HepG2 (cell line): Measurements from ENCODE around the gene RRP12. TPM values are rescaled to one million over a fixed set of nuclear protein-coding genes. Genes with fewer than 3 reads are reported as not detected.

ENCODE experiments used
- ATAC-seq: fragments of 200-7000 bp; cut with Tn5 transposase; 3 replicates; pipeline ENCODE4 v1.9.1; 2020; ENCODE audit warnings: mild to moderate bottlenecking, moderate library complexity
- BruUV-seq: library from RNA; stranded (reverse); fragments of 400-500 nt; replicated peaks from 2 replicates; lab custom pipeline; 2021; lab: Mats Ljungman, UMichigan
- CTCF ChIA-PET: fragments of 300-600 bp; formaldehyde crosslinking; extraction: SDS; loops from one replicate; lab custom pipeline; 2021; ENCODE audit warnings: low total read pairs, inconsistent platforms, low intra/inter-chr PET ratio; lab: Yijun Ruan, JAX
- POLR2A ChIA-PET: fragments of 350-600 bp; sonication (Branson Sonifier 250); formaldehyde crosslinking; loops from one replicate; lab custom pipeline; 2020; ENCODE audit warnings: antibody characterized with exemption, inconsistent platforms; lab: Yijun Ruan, JAX
- DNase-seq: peaks from one replicate; pipeline ENCODE4 v3.0.0-alpha.2; 2015; ENCODE audit warnings: low spot score
- FAIRE-seq: peaks from 3 replicates; lab custom pipeline; 2011; peaks lifted over from hg19 to GRCh38; lab: Jason Lieb, UNC
- H2AFZ ChIP-seq: one replicate; pipeline ENCODE4 v1.6.1; 2011; ENCODE audit warnings: low read length, inconsistent platforms
- H3K27ac ChIP-seq: fragments of 300-600 bp; 3 replicates; pipeline ENCODE4 v1.8.0; 2011; ENCODE audit warnings: mixed run types, mild to moderate bottlenecking, mixed read lengths, low read length, inconsistent platforms; ENCODE audit not compliant: insufficient read depth; ENCODE audit errors: extremely low read length
- H3K27me3 ChIP-seq, 2 experiments: fragments of 200-600 bp in 1 of 2; 2 replicates in 1 of 2; 3 replicates in 1 of 2; pipeline versions ENCODE4 v1.6.0 to v1.8.0; 2011; ENCODE audit warnings: low read length in 2 of 2, mild to moderate bottlenecking in 2 of 2, moderate library complexity in 2 of 2, inconsistent platforms in 1 of 2; ENCODE audit not compliant: insufficient read depth in 2 of 2, control insufficient read depth in 1 of 2
- H3K36me3 ChIP-seq, 2 experiments: fragments of 200-600 bp in 1 of 2; replicated peaks in 1 of 2; 2 replicates in 1 of 2; 3 replicates in 1 of 2; pipeline versions ENCODE4 v1.5.1 to v1.8.0; 2011; ENCODE audit warnings: low read length in 2 of 2, inconsistent platforms in 1 of 2; ENCODE audit not compliant: insufficient read depth in 2 of 2, control insufficient read depth in 1 of 2
- H3K4me1 ChIP-seq: 2 replicates; pipeline ENCODE4 v1.5.1; 2012; ENCODE audit warnings: low read length, inconsistent platforms; ENCODE audit not compliant: insufficient read depth
- H3K4me2 ChIP-seq: 2 replicates; pipeline ENCODE4 v1.6.0; 2011; ENCODE audit warnings: low read depth, low read length, inconsistent platforms
- H3K4me3 ChIP-seq, 3 experiments: fragments of 200-600 bp in 1 of 3; sonication (generic), shearing (Covaris generic) in 1 of 3; replicated peaks in 1 of 3; 2 replicates each; pipeline ENCODE4 v1.5.1; 2011 to 2016; ENCODE audit warnings: low read length in 3 of 3, inconsistent platforms in 2 of 3, low read depth in 2 of 3, mild to moderate bottlenecking in 2 of 3, control low read depth in 1 of 3, mixed read lengths in 1 of 3; ENCODE audit not compliant: insufficient read depth in 1 of 3
- H3K79me2 ChIP-seq: one replicate; pipeline ENCODE4 v1.6.1; 2011; ENCODE audit warnings: low read length, inconsistent platforms; ENCODE audit not compliant: insufficient read depth
- H3K9ac ChIP-seq: 2 replicates; pipeline ENCODE4 v1.6.0; 2011; ENCODE audit warnings: mild to moderate bottlenecking, low read depth, low read length, inconsistent platforms; ENCODE audit not compliant: insufficient read depth
- H3K9me3 ChIP-seq: 2 replicates; pipeline ENCODE4 v1.5.1; 2012; ENCODE audit warnings: mild to moderate bottlenecking, low read length
- H4K20me1 ChIP-seq: 2 replicates; pipeline ENCODE4 v1.6.0; 2011; ENCODE audit warnings: inconsistent platforms, mild to moderate bottlenecking, low read length, moderate library complexity; ENCODE audit not compliant: insufficient read depth
- DMAP1 ChIP-seq: IDR thresholded peaks from 2 replicates; pipeline ENCODE4 v1.6.1; 2016
- EED ChIP-seq: sonication (generic); formaldehyde crosslinking; IDR thresholded peaks from 2 replicates; pipeline ENCODE4 v1.5.0; 2020; ENCODE audit warnings: mild to moderate bottlenecking, missing genetic modification reagents
- MED13 ChIP-seq: sonication (generic); formaldehyde crosslinking; IDR thresholded peaks from 2 replicates; pipeline ENCODE4 v1.5.0; 2020; ENCODE audit warnings: missing genetic modification reagents
- MXI1 ChIP-seq: IDR thresholded peaks from 3 replicates; pipeline ENCODE4 v1.6.1; 2012; ENCODE audit warnings: low read depth, low read length, inconsistent platforms, borderline replicate concordance
- TAF1 ChIP-seq: sonication (generic); formaldehyde crosslinking; IDR thresholded peaks from 2 replicates; pipeline ENCODE4 v1.4.0; 2020; ENCODE audit warnings: missing genetic modification reagents
- ZBED4 ChIP-seq: sonication (generic); formaldehyde crosslinking; IDR thresholded peaks from 2 replicates; pipeline ENCODE4 v1.4.0; 2020; ENCODE audit warnings: missing genetic modification reagents, borderline replicate concordance
- ZNF432 ChIP-seq: sonication (generic); formaldehyde crosslinking; IDR thresholded peaks from 2 replicates; pipeline ENCODE4 v1.5.0; 2020; ENCODE audit warnings: missing genetic modification reagents, mild to moderate bottlenecking, borderline replicate concordance
- ZZZ3 ChIP-seq: sonication (generic); formaldehyde crosslinking; IDR thresholded peaks from 2 replicates; pipeline ENCODE4 v1.4.0; 2020; ENCODE audit warnings: missing genetic modification reagents, mild to moderate bottlenecking, borderline replicate concordance
- WGBS: methylation state at CpG from one replicate; pipeline ENCODE4 v1.1.6; 2017; ENCODE audit warnings: low lambda C conversion rate; 5-methylcytosine and 5-hydroxymethylcytosine counted together
- in situ Hi-C: cut with HindIII; loops from 2 replicates; pipeline ENCODE4 v1.10.0; 2017; ENCODE audit warnings: low pct_unique_long_range_greater_than_20kb; ENCODE audit not compliant: extremely low pct_ligation_motif_present
- intact Hi-C: fragments of 100-400 bp; cut with micrococcal nuclease; formaldehyde crosslinking; loops from one replicate; pipeline ENCODE4 v1.10.0; 2022; ENCODE audit not compliant: unreplicated experiment
- polyA plus RNA-seq, 8 experiments: library from polyadenylated mRNA; depleted of rRNA in 3 of 8; stranded (reverse) in 7 of 8; unstranded in 1 of 8; fragments of >200 nt; fragmentation: Illumina TruSeq in 4 of 8; extraction: Trizol in 4 of 8; gene quantifications; 2 replicates each; pipeline versions ENCODE4 v1.2.1 to v1.2.3, GENCODE V29; 2011 to 2016; ENCODE audit warnings: low read depth in 4 of 8, missing spikeins in 1 of 8, mixed read lengths in 1 of 8; ENCODE audit not compliant: insufficient read depth in 1 of 8
- total RNA-seq, 5 experiments: library from RNA; depleted of rRNA; stranded (reverse); fragments of >200 nt; fragmentation: Illumina TruSeq; extraction: Trizol; gene quantifications; 2 replicates each; pipeline ENCODE4 v1.2.3, GENCODE V29; 2016; ENCODE audit warnings: low read depth in 1 of 5

The RRP12 gene
- total and polyA plus RNA-seq, 2 of the 13 experiments (the other 11 are each of a cell fraction or from before 2014, with no cell fraction given): 13.2 to 39.4 TPM

- H3K27me3 ChIP-seq: no peaks in the 10 kb centered on the region
- DNase-seq: no peak
- H3K27ac ChIP-seq: no peak overlapping the region
- no peak overlapping the region for H3K9ac ChIP-seq
- H3K4me3 ChIP-seq: no peak overlapping the region
- H4K20me1 ChIP-seq: no peaks in the 10 kb centered on the region
- TF ChIP-seq DMAP1 (no peak), ZBED4 (CRISPR knock-in tag) (no peak), MXI1 (no peak), ZNF432 (CRISPR knock-in tag) (no peak), ZZZ3 (CRISPR knock-in tag) (no peak), MED13 (CRISPR knock-in tag) (no peak), EED (CRISPR knock-in tag) (no peak), TAF1 (no peak)
- no peak for FAIRE-seq
- H3K9me3 ChIP-seq: no peaks in the 10 kb centered on the region
- in situ Hi-C loops (no loop called here), intact Hi-C loops (no loop called here)
- H3K36me3 ChIP-seq: peaks cover 45 to 76% of the 10 kb centered on the region in 2 experiments
- no peak for ATAC-seq
- H3K4me2 ChIP-seq: no peak overlapping the region
- ChIA-PET POLR2A (no interaction called here), CTCF (no interaction called here)
- H2AFZ ChIP-seq: no peak overlapping the region
- H3K4me1 ChIP-seq: no peaks in the 10 kb centered on the region
- WGBS: 95% methylated on average over 6 of the region's 12 CpGs
- no peaks in the 10 kb centered on the region for H3K79me2 ChIP-seq
- no TSS peak for BruUV-seq
These were observed 34.0 kb downstream of the RRP12 start for GRCh38 chr10:97367126-97367649.
